ENCODE data around the gene PARP15.

DNA sequence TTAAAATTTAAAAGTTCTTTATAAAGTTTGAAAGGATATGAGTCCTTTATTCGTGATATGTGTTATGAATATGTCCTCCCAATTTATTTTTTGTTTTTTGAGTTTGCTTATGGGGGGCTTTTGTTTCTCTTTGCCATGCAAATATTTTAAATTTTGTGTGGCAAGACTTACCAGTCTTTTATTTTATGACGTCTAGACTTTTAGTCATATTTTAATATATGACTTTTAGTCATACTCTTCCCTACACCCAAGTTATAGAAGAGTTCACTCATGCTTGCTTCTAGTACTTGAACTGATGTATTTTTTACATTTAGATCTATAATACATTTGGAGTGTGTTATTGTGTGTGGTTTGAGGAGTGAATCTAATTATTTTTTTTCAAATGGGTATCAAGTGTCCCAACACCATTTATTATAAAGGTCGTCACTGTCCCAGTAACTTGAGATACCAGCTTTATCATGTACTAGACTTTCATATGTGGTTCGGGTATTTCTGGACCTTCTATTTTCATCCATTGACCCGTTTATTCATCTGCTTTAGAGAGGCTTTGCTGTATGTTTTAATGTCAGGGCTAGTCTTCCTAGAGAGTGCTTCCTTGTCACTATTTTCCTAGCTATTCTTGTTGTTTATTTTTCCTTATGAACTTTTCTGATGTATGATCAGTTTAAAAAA is 755 bp downstream of the PARP15 start:
- TF ChIP-seq L3MBTL2 (conservative IDR thresholded peaks at IDR 0.05), result no peak
- no peak for TF ChIP-seq FOXA1 (IDR thresholded peaks at IDR 0.05)
- TF ChIP-seq SUZ12 (IDR thresholded peaks at IDR 0.05), result no peak
- no peak for TF ChIP-seq BHLHE40 (IDR thresholded peaks at IDR 0.05; ENCODE audit: borderline replicate concordance)
- TF ChIP-seq FOXK2 (IDR thresholded peaks at IDR 0.05), result no peak
- no peak for TF ChIP-seq CTBP1 (IDR thresholded peaks at IDR 0.05; ENCODE audit: borderline replicate concordance)
- TF ChIP-seq PKNOX1 (IDR thresholded peaks at IDR 0.05), result no peak
- no peak for TF ChIP-seq FOXM1 (IDR thresholded peaks at IDR 0.05; ENCODE audit: borderline replicate concordance)
- TF ChIP-seq ZNF384 (IDR thresholded peaks at IDR 0.05), result no peak
- TF ChIP-seq SP1 (IDR thresholded peaks at IDR 0.05), result no peak
- no peak for TF ChIP-seq TARDBP (IDR thresholded peaks at IDR 0.05)
- TF ChIP-seq ELF4 (IDR thresholded peaks at IDR 0.05), result no peak
- no peak for TF ChIP-seq NFRKB (IDR thresholded peaks at IDR 0.05)
